CD4-positive, alpha-beta T cell treated with Interleukin-15 for 4 hours (primary cell): ENCODE data around the gene ZNF518A.
"Not testable (repeated sequence)": the region's sequence is repeated elsewhere in the genome, so short reads cannot be mapped to it uniquely, and the experiment has no call there.

Source experiments
- DNase-seq: peaks from one replicate; pipeline ENCODE4 v3.0.0-alpha.2; 2020; ENCODE audit warnings: low spot score

The ZNF518A gene

DNA sequence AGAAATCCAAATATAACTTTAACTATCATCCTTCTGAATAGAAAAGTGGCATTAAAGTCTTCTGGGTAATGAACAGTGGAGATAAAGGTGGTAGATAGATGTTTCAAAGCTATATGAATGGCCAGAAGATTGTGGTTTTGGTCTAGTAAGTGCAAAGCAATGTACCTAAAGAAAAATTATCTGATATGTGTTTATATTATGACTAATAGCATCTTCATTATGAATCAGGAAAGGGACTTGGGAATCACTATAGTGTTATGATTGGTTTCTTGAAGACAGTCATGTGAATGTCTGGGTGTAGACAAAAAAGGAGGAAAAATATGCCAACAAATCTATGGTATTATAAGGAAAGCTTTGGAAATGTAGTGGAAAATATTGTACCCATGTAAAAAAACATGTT lies 3.0 kb downstream of the ZNF518A start:
- DNase-seq, result no peak

DNA sequence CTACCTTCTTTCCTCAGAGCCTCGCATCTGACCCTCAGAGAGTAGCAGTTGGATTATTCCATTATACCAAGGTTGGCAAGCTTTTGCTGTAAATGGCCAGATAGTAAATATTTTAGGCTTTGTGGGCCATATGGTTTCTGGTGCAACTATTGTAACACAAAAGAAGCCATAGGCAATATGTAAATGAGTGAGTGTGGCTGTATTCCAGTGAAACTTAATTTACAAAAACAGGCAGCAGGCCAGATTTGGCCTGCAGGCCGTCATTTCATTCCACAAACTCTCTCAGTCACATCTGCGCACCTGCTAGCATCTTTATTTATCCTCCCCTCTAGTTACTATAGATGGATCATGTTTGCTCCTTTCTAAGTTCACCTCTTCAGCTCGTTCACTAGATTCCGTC lies 6.7 kb downstream of the ZNF518A start:
- no peak for DNase-seq

DNA sequence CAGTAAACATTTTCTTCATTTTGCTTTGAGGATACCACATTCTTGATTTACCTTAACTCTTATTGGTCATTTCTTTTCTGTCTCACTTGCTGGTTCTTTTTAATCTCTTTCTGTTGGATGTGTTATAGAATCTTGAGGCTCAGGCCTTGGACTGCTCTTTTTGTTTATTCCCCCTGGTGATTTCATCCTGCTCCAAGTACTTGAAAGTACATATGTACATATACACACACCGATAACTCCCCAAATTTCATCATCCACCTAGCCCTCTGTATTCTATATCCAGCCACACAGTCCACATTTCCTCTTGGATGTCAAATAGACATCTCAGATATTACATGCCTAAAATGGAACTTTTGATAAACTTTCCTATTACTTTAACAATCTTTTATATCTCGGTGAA lies 7.5 kb downstream of the ZNF518A start:
- DNase-seq, result no peak

DNA sequence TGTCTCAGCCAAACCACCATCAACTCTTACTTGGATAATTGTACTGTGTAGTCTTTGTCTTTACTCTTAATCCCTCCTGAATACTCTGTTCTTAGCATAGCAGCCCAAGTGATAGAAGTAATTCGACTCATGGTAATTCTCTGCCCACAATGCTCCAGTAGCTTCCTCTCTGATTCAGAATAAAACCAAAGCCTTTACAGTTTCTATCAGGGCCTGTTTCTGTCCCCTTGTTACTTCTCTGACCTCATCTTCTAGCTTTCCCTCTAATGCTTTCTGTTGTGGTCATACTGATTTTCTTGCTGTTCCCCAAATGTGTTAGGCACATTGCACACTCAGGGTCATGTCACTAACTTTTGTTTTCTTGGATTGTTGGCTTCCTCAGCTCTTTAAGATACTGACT lies 8.0 kb downstream of the ZNF518A start:
- DNase-seq, result no peak

DNA sequence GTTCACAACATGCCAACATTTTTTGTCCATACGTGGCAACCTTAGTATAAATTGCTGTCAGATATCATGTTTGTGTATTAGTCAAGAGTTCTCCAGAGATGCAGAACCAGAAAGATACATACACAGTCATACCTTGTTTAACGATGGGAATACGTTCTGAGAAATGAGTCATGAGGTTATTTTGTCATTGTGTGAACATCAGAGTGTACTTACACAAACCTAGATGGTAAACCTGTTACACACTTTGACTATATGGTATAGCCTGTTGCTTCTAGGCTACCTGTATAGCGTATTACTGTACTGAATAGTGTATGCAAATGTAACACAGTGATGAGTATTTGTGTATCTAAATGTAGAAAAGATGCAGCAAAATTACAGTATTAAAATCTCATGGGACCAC lies 22.3 kb downstream of the ZNF518A start:
- no peak for DNase-seq

DNA sequence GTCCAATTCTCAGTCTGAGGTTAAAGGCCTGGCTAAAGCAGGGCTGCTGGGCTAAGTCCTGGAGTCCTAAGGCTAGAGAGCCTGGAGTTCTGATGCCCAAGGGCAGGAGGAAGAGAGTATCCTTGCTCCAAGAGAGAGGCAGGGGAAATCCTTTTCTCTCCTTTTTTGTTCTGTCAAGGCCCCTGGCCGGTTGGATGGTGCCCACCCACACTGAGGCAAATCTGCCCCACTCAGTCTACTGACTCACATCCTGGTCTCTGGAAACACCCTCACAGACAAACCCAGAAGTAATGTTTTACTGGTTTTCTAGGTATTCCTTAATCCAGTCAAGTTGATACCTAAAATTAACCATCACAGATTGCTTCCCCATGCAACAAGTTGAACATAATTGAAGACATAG lies 23.0 kb downstream of the ZNF518A start:
- no peak for DNase-seq

DNA sequence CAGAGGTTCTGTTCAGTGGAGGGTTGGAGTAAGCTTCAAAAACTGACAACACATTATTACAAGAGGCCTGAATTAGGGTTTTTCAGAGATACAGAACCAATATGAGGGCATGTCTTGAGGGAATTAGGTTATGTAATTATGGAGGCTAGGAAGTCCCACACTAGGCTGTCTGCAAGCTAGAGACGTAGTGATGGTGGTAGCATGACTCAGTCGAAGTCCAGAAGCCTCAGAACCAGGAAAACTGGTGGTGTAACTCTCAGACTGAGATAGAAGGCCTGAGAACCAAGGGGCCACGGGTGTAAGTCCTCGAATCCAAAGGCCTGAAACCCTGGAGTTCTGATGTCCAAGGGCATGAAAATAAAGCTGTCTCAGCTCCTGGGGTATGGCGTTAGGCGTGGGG lies 35.6 kb downstream of the ZNF518A start:
- DNase-seq, result no peak

DNA sequence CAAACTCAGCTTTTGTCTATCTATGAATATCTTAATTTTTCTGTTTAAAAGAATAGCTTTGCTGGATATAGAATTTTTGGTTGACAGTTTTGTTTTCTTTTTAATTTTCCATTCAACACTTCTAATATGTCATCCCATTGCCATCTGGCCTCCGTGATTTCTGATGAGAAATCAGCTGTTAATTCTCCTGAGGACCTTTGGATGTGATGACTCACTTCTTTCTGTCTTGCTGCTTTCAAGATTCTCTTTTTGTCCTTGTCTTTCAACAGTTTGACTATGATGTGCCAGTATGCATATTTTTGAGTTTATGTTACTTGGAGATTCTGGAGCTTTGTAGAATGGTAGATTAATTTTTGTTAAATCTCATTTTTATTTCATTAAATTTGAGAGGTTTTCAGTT lies 38.4 kb downstream of the ZNF518A start:
- DNase-seq, result no peak

DNA sequence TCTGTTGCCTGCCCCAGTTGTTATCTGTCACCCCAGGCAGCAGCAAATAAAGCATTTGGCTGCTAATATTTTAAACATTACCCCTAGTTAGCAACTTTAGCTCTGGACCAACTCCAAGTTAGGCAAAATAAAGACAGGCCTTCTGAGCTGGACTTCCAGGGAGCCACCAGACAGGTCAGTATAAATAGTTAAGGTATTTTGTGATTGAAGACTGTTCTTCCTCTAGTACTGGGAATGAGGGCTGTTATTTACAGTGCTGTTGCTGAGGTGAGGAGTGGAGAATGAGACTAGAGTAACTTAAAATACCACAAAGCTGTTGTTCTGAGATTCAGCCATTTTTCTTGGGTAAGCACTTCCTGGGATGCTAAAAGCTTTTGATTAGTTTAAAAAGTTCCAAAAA lies 40.1 kb downstream of the ZNF518A start:
- no peak for DNase-seq

DNA sequence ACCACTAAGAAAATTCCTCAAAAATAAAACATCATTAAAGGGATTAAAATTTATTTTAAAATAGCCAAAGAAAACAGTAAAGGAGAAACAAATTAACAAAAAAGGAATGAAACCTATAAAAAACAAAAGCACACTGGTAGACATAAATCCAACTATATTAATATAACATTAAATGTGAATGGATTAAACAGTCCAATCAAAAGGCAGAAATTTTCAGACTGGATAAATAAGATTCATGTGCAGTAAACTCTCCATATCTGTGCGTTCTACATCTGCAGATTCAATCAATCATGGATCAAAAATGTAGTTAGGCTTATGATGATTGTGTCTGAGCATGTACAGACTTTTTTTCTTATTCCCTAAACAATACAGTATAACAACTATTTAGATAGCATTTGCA lies 42.6 kb downstream of the ZNF518A start:
- DNase-seq, result no peak

DNA sequence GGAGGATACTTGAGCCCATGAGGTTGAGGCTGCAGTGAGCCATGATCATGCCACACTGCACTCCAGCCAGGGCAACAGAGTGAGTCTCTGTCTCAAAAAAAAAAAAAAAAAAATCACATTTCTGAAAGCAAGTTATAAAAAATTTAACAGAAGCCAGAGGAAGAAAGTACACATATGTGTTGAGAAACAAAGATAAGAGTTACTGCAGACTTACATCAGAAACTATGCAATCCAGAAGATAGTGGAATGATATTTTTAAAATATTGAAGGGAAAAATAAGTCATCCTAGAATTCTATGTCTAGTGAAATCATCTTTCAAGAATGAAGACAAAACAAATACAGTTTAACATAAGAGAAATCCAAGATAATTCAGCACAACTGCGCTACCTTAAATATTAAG lies 46.9 kb downstream of the ZNF518A start:
- no peak for DNase-seq

DNA sequence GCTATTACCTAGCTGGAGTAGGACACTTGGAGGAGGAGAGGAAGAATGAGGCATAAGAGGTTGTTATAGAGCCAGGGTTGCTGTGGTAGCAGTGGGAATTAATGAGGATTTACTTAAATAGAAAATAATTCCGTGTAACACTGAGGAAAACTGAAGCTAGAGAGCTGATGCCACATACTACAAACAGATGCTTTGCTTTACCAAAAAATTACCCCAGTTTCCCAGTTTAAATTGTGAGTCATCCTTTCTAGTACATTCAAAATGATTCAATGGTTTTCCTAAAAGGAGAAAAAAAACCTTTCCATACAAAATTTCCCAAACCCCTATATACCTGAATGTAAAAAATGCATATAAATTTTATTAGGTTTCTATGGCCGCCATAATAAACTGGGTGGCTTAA lies 58.3 kb downstream of the ZNF518A start:
- no peak for DNase-seq

DNA sequence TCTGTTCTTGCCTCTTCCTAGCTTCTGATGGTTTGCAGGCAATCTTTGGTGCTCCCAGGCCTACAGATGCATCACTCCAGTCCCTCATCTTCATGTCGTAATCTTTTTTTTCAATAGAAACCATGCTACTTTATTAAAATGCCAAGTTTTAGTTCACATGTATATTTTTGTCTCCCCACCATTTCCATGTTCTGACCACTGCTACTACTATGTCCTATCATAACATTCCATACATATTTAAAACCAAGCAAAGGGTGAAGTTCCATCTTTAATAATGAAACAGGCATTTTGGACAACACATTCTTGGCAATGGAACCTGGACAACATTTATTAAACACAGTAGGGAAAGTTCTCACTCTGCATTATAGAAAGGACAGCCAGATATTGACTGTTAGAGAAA lies 58.8 kb downstream of the ZNF518A start:
- no peak for DNase-seq

DNA sequence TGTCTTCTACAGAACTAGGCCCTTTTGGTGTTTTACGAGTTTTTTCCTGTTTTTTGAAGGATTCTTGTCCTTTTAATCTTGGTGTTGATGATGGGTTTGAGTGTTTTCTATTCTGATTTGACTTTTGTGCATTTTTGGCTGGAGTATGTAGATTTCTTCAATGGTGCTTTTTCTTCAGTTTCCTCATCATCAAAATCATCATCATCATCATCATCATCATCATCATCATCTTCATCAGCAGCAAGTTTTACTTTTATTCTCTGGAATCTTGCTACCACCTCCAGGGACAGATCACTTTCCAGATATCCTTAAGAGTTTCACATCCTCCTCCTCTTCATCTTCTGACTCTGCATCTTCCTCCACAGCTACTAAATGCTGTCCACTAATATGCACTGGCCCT lies 59.4 kb downstream of the ZNF518A start:
- DNase-seq, result not testable (repeated sequence)

DNA sequence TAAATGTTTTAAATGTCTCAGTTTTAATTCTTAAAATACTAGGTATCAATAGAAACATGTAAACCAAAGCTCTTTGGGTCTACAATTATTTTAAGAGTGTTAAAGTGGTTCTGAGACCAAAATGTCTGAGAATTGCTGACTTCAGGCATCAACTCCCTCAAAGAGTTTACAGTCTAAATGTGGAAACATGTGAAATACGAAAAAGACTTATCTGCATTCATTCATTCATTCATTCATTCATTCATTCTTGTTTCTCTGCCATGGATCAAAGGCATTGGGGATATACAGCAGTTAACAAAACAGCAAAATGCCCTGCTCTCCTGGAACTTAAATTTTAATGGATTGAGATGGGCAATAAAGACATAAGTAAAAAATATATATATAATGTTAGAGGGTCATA lies 71.4 kb downstream of the ZNF518A start:
- DNase-seq, result no peak

DNA sequence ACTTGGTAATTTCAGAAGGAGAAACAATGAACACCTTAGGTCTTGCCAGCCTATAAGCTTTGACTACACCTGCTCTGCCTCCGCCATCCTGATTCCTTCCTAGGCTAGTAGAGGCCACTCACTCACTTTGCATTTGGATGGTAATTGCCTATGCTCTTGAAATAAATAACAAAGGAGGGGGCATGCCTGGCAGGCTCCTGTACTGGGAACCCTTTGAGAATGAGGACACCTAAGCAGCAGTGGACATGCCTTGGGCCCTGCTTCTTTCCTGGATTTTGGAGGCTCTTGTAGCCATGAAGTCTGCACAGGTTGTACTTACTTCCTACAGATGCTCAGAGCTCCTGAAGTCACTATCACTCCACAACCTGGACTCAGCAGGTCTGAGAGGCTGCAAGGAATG lies 75.5 kb downstream of the ZNF518A start:
- no peak for DNase-seq

DNA sequence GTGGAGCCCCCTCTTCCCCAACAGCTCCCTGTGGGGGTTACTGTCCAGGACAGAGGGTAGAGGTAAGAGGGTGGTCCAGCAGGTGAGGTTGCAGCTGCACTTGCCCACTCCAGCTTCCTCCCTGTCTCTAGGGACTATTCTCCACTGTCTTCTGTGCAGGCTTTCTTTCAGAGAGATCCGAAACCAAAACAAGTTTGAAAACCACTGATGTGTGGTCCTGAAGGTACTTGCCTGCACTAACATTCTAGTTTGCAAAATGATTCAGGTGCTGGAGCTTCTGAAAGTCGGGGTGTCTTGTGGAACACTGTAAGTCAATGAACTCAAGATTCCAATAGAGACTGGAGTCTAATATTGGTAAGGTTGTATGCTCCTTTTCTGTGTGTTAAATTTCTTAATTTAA lies 78.2 kb downstream of the ZNF518A start:
- no peak for DNase-seq

DNA sequence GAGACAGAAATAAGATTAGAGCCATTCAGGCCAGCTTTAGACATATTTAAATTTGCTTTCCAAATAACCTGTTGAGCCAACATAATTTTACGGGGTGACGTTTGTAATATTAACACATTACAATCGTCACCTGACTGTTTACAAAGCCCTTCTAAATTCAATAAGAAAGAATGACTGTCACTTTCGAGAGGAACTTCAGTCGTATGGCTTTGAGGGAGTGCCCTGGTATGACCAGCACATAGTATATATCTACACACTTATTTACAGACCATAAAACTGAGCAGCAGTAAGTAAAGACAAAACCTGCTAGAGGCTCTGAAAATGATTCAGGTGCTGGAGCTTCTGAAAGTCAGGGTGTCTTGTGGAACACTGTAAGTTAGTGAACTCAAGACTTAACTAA lies 78.8 kb downstream of the ZNF518A start:
- no peak for DNase-seq

DNA sequence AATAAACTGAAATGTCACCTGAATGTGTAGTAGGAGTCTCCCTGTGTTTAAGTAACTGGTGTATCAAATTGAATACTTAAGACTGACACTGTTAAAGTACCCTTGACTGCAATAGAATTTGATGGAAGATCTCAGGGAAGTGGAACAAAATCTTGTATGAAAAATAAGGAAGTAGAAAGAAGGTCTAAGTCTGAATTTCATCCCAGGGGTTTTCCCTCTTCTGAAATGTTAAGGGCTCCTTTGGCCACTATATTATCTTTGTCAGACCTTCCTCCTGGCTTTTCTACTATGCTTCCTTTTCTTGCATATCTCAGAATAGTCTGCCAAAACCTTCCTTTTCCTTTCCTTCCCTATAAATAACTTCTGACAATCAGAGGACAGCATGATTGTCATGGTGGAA lies 81.7 kb downstream of the ZNF518A start:
- DNase-seq, result no peak

DNA sequence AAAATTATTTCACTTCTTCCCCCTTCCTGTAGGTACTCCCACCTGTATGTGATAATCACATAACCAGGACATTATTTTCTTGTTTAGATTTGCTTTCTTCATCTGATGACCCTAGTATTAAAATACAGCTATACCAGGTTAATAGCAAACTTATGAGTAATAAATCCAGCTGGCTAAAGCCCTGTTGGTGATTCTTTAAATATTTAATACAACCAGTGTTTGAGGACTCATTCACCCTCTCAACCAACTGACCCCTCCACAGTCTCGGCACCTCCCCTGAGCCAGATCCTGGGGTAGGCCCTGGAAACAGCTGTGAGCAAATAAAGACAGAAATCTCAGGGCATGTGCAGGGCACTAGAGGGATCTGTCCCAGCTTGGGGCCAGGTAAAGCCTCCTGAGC lies 82.8 kb downstream of the ZNF518A start:
- no peak for DNase-seq
